Peyer's patch (tissue), 4 donors: ENCODE results near the gene TMPRSS15.

ENCODE experiments used
- POLR2A ChIP-seq, 2 donors: fragments of 450-650 bp; IDR thresholded peaks; one replicate each; pipeline ENCODE4 v1.5.1; 2017; ENCODE audit warnings: antibody characterized with exemption in 2 of 2, mild to moderate bottlenecking in 2 of 2, moderate library complexity in 2 of 2
- TF ChIP-seq, protein P1 (sequence below), 6 experiments: fragments of 450-650 bp in 4 of 6; fragments of 200-600 bp in 2 of 6; sonication (generic) in 1 of 6; IDR thresholded peaks; one replicate each; pipeline ENCODE4 v1.5.1; 2017 to 2019; ENCODE audit warnings: antibody characterized with exemption in 6 of 6, mild to moderate bottlenecking in 3 of 6, moderate library complexity in 1 of 6

DNA sequence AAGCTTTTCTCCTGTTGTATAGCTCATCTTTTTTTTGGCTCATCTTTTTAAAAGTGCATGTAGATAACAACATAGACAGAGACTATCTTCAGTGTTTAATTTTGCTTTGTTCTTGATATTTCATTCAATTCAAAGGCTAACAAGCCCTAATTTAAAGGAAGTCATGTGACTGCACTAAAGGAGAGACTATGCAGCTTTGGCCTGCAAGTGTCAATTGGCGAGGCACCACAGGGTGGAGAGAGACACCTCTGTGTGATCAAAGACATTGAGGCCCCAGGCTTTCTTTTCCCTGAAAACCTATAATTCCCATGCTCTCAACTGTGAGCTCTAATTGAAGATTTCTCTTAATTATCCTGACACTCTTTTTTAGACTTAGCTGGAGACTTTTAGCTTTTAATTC lies 105.4 kb downstream of the TMPRSS15 start:
- TF ChIP-seq POLR2A (IDR thresholded peaks at IDR 0.05): no peak
- TF ChIP-seq, protein P1, sequence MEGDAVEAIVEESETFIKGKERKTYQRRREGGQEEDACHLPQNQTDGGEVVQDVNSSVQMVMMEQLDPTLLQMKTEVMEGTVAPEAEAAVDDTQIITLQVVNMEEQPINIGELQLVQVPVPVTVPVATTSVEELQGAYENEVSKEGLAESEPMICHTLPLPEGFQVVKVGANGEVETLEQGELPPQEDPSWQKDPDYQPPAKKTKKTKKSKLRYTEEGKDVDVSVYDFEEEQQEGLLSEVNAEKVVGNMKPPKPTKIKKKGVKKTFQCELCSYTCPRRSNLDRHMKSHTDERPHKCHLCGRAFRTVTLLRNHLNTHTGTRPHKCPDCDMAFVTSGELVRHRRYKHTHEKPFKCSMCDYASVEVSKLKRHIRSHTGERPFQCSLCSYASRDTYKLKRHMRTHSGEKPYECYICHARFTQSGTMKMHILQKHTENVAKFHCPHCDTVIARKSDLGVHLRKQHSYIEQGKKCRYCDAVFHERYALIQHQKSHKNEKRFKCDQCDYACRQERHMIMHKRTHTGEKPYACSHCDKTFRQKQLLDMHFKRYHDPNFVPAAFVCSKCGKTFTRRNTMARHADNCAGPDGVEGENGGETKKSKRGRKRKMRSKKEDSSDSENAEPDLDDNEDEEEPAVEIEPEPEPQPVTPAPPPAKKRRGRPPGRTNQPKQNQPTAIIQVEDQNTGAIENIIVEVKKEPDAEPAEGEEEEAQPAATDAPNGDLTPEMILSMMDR (IDR thresholded peaks at IDR 0.05): no peak
